PC-3 (cell line): ENCODE results near the gene RAI1. TPM values are rescaled to one million over a fixed set of nuclear protein-coding genes. Genes with fewer than 3 reads are reported as not detected.

ENCODE experiments used
- ATAC-seq: fragments of 200-7000 bp; cut with Tn5 transposase; 2 replicates; pipeline ENCODE4 v1.9.1; 2020; ENCODE audit warnings: mild to moderate bottlenecking, moderate library complexity
- BruUV-seq: library from RNA; stranded (reverse); fragments of 400-500 nt; replicated peaks from 2 replicates; lab custom pipeline; 2021; lab: Mats Ljungman, UMichigan
- CTCF ChIA-PET: fragments of 300-600 bp; sonication (Branson Sonifier 250); formaldehyde crosslinking; loops from one replicate; lab custom pipeline; 2022; ENCODE audit warnings: antibody characterized with exemption; lab: Charles Lee
- POLR2A ChIA-PET: fragments of 300-600 bp; sonication (Branson Sonifier 250); formaldehyde crosslinking; loops from one replicate; lab custom pipeline; 2022; ENCODE audit warnings: antibody characterized with exemption; ENCODE audit not compliant: unreplicated experiment; lab: Charles Lee
- DNase-seq: peaks from one replicate; pipeline ENCODE4 v3.0.0-alpha.2; 2015
- H2AFZ ChIP-seq: fragments of 300-600 bp; sonication (generic); 2 replicates; pipeline ENCODE4 v1.6.0; 2016; ENCODE audit warnings: antibody characterized with exemption, low read length
- H3F3A ChIP-seq: fragments of 300-600 bp; sonication (generic); one replicate; pipeline ENCODE4 v1.6.0; 2017; ENCODE audit warnings: antibody characterized with exemption, low read length, control low read depth, mild to moderate bottlenecking; ENCODE audit not compliant: unreplicated experiment
- H3K27ac ChIP-seq: fragments of 300-600 bp; sonication (generic); 2 replicates; pipeline ENCODE4 v1.5.1; 2016; ENCODE audit warnings: mild to moderate bottlenecking, low read length
- H3K27me3 ChIP-seq: fragments of 300-600 bp; sonication (generic); 2 replicates; pipeline ENCODE4 v1.6.1; 2016; ENCODE audit warnings: low read length, mixed read lengths
- H3K36me3 ChIP-seq: fragments of 300-600 bp; sonication (generic); 2 replicates; pipeline ENCODE4 v1.6.1; 2016; ENCODE audit warnings: low read depth, mixed run types, low read length, mixed read lengths
- H3K4me1 ChIP-seq: fragments of 300-600 bp; sonication (generic); 2 replicates; pipeline ENCODE4 v1.5.1; 2016; ENCODE audit warnings: low read length; ENCODE audit not compliant: insufficient read depth
- H3K4me2 ChIP-seq: fragments of 300-600 bp; sonication (generic); 2 replicates; pipeline ENCODE4 v1.6.0; 2016; ENCODE audit warnings: low read length
- H3K4me3 ChIP-seq: fragments of 300-600 bp; sonication (generic); 2 replicates; pipeline ENCODE4 v1.5.1; 2016; ENCODE audit warnings: mild to moderate bottlenecking, low read length, mixed read lengths
- H3K79me2 ChIP-seq: fragments of 300-600 bp; sonication (generic); 2 replicates; pipeline ENCODE4 v1.6.1; 2017; ENCODE audit warnings: low read length, mixed read lengths
- H3K9ac ChIP-seq: fragments of 300-600 bp; sonication (generic); 2 replicates; pipeline ENCODE4 v1.6.0; 2016; ENCODE audit warnings: mild to moderate bottlenecking, low read length
- H3K9me2 ChIP-seq: fragments of 300-600 bp; sonication (generic); replicated peaks from 2 replicates; pipeline ENCODE4 v1.6.1; 2016; ENCODE audit warnings: mixed run types, low read length, mixed read lengths
- H3K9me3 ChIP-seq: fragments of 300-600 bp; sonication (generic); 2 replicates; pipeline ENCODE4 v1.6.1; 2016; ENCODE audit warnings: low read length, mixed read lengths
- H4K20me1 ChIP-seq: fragments of 300-600 bp; sonication (generic); 2 replicates; pipeline ENCODE4 v1.6.1; 2016; ENCODE audit warnings: low read length, mixed read lengths
- CTCF ChIP-seq: fragments of 300-600 bp; sonication (generic); conservative IDR thresholded peaks from 2 replicates; pipeline ENCODE4 v1.5.1; 2017; ENCODE audit warnings: antibody characterized with exemption, low read depth, mild to moderate bottlenecking, low read length
- EZH2 ChIP-seq: fragments of 300-600 bp; sonication (generic); IDR thresholded peaks from one replicate; pipeline ENCODE4 v1.6.1; 2017; ENCODE audit warnings: antibody characterized with exemption, mild to moderate bottlenecking, low read length; ENCODE audit not compliant: unreplicated experiment
- EZH2phosphoT487 ChIP-seq: fragments of 300-600 bp; sonication (generic); IDR thresholded peaks from 2 replicates; pipeline ENCODE4 v1.6.1; 2018; ENCODE audit warnings: mild to moderate bottlenecking, antibody characterized with exemption, low read length, borderline replicate concordance
- intact Hi-C: fragments of 100-400 bp; cut with micrococcal nuclease; formaldehyde crosslinking; loops from 2 replicates; pipeline ENCODE4 v1.9.0; 2023
- total RNA-seq: library from RNA; depleted of rRNA; stranded (reverse); fragments of >200 nt; gene quantifications from 2 replicates; pipeline ENCODE4 v1.2.3, GENCODE V29; 2014

RAI1 gene
- total RNA-seq, 1 experiment from 2014 or later, result 33.0 TPM

DNA sequence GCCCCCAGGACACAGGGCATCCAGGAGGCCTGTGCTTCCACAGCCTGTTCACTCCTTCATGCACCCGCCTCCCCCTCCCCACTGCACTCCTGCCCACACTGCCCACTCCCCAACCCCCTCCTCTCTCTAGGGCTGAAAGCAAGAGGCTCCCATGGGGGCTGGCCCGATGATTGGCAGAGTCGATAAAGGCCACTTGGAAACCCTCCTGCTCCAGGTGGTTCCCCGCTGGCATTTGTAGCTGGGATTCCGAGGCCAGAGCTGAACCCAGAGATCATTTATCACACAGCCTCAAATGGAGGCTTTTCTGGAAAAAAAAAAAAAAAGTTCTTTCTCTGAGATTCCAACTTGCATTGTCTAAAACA is 81.5 kb downstream of the RAI1 start:
- Histone ChIP-seq H3K9me3 (no peaks in the 10 kb centered on the region), H4K20me1 (0 out of 2 replicates have a peak, but pooled peaks cover 4% of the 10 kb centered on the region), H3K4me1 (no peaks in the 10 kb centered on the region), H2AFZ (no peak overlapping the region), H3K9me2 (no peaks in the 10 kb centered on the region), H3K9ac (no peak overlapping the region), H3K27me3 (no peaks in the 10 kb centered on the region), H3K4me3 (no peak overlapping the region), H3K36me3 (peaks cover 11% of the 10 kb centered on the region; the same call in 1 of the 2 replicates), H3K4me2 (no peak overlapping the region), H3K27ac (no peak overlapping the region), H3K79me2 (peaks cover 41% of the 10 kb centered on the region), H3F3A (no peaks in the 10 kb centered on the region)
- ChIA-PET POLR2A (no interaction called here), CTCF (interaction anchor here (0.7 kb wide), 1 partner anchor 8 kb away, joined by 4 read pairs; no protein-coding TSS in a partner anchor)
- no TSS peak for BruUV-seq
- intact Hi-C loops, result no loop called here
- no peak for ATAC-seq
- TF ChIP-seq EZH2 (no peak), CTCF (no peak), EZH2phosphoT487 (no peak)
- DNase-seq, result no peak

DNA sequence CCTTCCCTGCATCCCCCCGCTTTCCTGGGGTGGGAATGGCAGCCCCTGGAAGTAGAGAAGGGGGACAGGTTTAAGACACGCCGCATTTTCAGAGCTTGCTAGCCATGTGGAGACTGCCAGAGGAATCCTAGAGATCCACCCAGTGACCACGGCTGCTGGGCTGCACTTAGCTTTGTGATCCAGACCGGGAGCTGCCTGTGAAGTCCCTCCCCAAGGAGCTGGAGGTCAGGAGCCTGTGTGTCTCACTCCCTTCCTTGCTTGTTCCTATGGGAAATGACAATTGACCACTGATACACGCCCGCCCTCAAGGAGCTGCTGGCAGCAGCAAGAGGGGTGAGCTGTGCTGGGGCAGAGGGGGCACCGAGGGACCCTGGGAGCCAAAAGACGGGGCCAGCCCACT is 81.9 kb downstream of the RAI1 start:
- no peak overlapping the region for H3K4me3 ChIP-seq
- no peak overlapping the region for H3K9ac ChIP-seq
- H3K9me3 ChIP-seq, result no peaks in the 10 kb centered on the region
- ChIA-PET CTCF (interaction anchor here (0.7 kb wide), 1 partner anchor 8 kb away, joined by 4 read pairs; no protein-coding TSS in a partner anchor), POLR2A (no interaction called here)
- no peak overlapping the region for H3K4me2 ChIP-seq
- H3F3A ChIP-seq, result no peaks in the 10 kb centered on the region
- H2AFZ ChIP-seq, result no peak overlapping the region
- no peaks in the 10 kb centered on the region for H3K27me3 ChIP-seq
- DNase-seq (no peak), ATAC-seq (no peak)
- TF ChIP-seq CTCF, result no peak
- no peak for TF ChIP-seq EZH2
- TF ChIP-seq EZH2phosphoT487, result no peak
- H3K9me2 ChIP-seq, result no peaks in the 10 kb centered on the region
- peaks cover 45% of the 10 kb centered on the region for H3K79me2 ChIP-seq
- no peak overlapping the region for H3K27ac ChIP-seq
- BruUV-seq, result no TSS peak
- intact Hi-C loops, result no loop called here
- H3K4me1 ChIP-seq, result no peaks in the 10 kb centered on the region
- H3K36me3 ChIP-seq, result peaks cover 11% of the 10 kb centered on the region; the same call in 1 of the 2 replicates
- H4K20me1 ChIP-seq, result 0 out of 2 replicates have a peak, but pooled peaks cover 4% of the 10 kb centered on the region

GRCh38 chr17:17763734-17764133 is 82.5 kb downstream of the RAI1 start:
- no peaks in the 10 kb centered on the region for H3K27me3 ChIP-seq
- no TSS peak for BruUV-seq
- H2AFZ ChIP-seq, result no peak overlapping the region
- no peak overlapping the region for H3K27ac ChIP-seq
- CTCF ChIA-PET, result no interaction called here
- H3K79me2 ChIP-seq, result peaks cover 51% of the 10 kb centered on the region
- 0 out of 2 replicates have a peak, but pooled peaks cover 4% of the 10 kb centered on the region for H4K20me1 ChIP-seq
- no peaks in the 10 kb centered on the region for H3K4me1 ChIP-seq
- H3K36me3 ChIP-seq, result peaks cover 11% of the 10 kb centered on the region; the same call in 1 of the 2 replicates
- H3K4me3 ChIP-seq, result no peak overlapping the region
- POLR2A ChIA-PET, result no interaction called here
- no peak overlapping the region for H3K9ac ChIP-seq
- ATAC-seq (no peak), DNase-seq (no peak)
- H3F3A ChIP-seq, result no peaks in the 10 kb centered on the region
- TF ChIP-seq EZH2phosphoT487, result no peak
- TF ChIP-seq CTCF, result no peak
- TF ChIP-seq EZH2, result no peak
- intact Hi-C loops, result no loop called here
- no peak overlapping the region for H3K4me2 ChIP-seq
- no peaks in the 10 kb centered on the region for H3K9me3 ChIP-seq
- H3K9me2 ChIP-seq, result no peaks in the 10 kb centered on the region
